ENCODE results near the gene ASB1.

ASB1 gene

DNA sequence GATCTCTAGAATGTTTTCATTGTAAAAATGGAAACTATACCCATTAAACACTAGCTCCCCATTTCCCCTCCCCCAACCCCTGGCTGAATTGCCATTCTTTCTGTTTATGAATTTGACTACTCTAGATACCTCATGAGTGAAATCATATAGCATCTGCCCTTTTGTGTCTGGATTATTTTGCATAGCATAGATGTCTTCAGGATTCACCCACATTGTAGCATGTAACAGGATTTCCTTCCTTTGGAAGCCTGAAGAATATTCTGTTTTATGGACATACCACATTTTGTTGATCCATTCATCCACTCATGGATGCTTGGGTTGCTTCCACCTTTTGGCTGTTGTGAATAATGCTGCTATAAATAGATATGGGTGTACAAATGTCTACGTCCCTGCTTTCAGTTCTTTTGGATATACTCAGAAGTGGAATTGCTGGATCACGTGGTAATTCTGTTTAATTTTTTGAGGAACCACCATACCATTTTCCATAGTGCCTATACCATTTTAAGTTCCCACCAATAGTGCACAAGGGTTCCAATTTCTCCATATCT lies 7.7 kb upstream of the ASB1 start (continued):
- TF ChIP-seq, protein P1, sequence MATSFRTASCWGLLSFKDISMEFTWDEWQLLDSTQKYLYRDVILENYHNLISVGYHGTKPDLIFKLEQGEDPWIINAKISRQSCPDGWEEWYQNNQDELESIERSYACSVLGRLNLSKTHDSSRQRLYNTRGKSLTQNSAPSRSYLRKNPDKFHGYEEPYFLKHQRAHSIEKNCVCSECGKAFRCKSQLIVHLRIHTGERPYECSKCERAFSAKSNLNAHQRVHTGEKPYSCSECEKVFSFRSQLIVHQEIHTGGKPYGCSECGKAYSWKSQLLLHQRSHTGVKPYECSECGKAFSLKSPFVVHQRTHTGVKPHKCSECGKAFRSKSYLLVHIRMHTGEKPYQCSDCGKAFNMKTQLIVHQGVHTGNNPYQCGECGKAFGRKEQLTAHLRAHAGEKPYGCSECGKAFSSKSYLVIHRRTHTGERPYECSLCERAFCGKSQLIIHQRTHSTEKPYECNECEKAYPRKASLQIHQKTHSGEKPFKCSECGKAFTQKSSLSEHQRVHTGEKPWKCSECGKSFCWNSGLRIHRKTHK (tag by site-specific recombination; IDR thresholded peaks at IDR 0.05), result no peak
- TF ChIP-seq HOXD13 (CRISPR knock-in tag; IDR thresholded peaks at IDR 0.05; ENCODE audit: borderline replicate concordance), result no peak
- TF ChIP-seq ZNF48 (tag by site-specific recombination; IDR thresholded peaks at IDR 0.05), result no peak
- TF ChIP-seq ZNF664 (tag by site-specific recombination; IDR thresholded peaks at IDR 0.05), result no peak
- no peak for TF ChIP-seq ZBTB20 (tag by site-specific recombination; IDR thresholded peaks at IDR 0.05)

DNA sequence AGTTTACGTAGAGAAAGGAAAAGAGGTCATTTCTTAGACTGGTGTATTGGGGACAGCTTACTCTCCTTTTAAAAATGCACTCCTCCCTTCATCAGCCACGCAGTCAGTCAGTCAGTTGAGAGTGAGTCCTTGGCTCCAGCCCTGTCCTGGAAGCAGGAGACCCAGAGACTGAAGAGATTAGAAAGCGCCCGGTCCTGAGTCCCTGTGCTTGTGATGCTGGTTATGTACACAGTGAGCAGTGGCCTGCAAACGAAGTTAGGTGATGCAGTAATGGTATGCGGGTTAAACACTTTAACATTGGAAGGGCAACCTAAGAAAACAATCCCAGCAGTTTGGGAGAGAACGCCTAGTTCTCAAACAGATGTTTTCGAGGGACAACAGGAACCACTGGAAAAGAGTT lies 6.3 kb upstream of the ASB1 start:
- H3K36me3 ChIP-seq (ENCODE audit: control insufficient read depth in 2 of 2, insufficient read depth in 1 of 2, low read length in 2 of 2), result peaks cover 0 to 4% of the 10 kb centered on the region in 2 experiments; a peak in 1 of 3 replicates
- 0 out of 2 replicates have a peak, but pooled peaks cover 2% of the 10 kb centered on the region for H3K4me1 ChIP-seq (ENCODE audit: control insufficient read depth, insufficient read depth, low read length)
- no peak overlapping the region for H3K4me3 ChIP-seq (ENCODE audit: low read depth, low read length)
- CTCF ChIA-PET, result no interaction called here
- no peaks in the 10 kb centered on the region for H3K9me3 ChIP-seq (ENCODE audit: control insufficient read depth, insufficient read depth, low read depth, low read length)
- no peak overlapping the region for H3K27ac ChIP-seq (ENCODE audit: extremely low read depth, low read depth, low read length)
- POLR2A ChIA-PET, result no interaction called here
- TF ChIP-seq SP2 (tag by site-specific recombination; IDR thresholded peaks at IDR 0.05) (no peak), SETDB1 (IDR thresholded peaks at IDR 0.05; ENCODE audit: insufficient read length, low read length) (no peak), KLF8 (tag by site-specific recombination; IDR thresholded peaks at IDR 0.05) (no peak), GLI4 (tag by site-specific recombination; IDR thresholded peaks at IDR 0.05) (no peak), EGR2 (tag by site-specific recombination; IDR thresholded peaks at IDR 0.05; ENCODE audit: low read depth) (no peak), ZNF549 (tag by site-specific recombination; IDR thresholded peaks at IDR 0.05) (no peak), FEZF1 (tag by site-specific recombination; IDR thresholded peaks at IDR 0.05) (no peak)
- TF ChIP-seq, protein P2, sequence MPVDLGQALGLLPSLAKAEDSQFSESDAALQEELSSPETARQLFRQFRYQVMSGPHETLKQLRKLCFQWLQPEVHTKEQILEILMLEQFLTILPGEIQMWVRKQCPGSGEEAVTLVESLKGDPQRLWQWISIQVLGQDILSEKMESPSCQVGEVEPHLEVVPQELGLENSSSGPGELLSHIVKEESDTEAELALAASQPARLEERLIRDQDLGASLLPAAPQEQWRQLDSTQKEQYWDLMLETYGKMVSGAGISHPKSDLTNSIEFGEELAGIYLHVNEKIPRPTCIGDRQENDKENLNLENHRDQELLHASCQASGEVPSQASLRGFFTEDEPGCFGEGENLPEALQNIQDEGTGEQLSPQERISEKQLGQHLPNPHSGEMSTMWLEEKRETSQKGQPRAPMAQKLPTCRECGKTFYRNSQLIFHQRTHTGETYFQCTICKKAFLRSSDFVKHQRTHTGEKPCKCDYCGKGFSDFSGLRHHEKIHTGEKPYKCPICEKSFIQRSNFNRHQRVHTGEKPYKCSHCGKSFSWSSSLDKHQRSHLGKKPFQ (tag by site-specific recombination; IDR thresholded peaks at IDR 0.05), result no peak
- TF ChIP-seq, protein P3, sequence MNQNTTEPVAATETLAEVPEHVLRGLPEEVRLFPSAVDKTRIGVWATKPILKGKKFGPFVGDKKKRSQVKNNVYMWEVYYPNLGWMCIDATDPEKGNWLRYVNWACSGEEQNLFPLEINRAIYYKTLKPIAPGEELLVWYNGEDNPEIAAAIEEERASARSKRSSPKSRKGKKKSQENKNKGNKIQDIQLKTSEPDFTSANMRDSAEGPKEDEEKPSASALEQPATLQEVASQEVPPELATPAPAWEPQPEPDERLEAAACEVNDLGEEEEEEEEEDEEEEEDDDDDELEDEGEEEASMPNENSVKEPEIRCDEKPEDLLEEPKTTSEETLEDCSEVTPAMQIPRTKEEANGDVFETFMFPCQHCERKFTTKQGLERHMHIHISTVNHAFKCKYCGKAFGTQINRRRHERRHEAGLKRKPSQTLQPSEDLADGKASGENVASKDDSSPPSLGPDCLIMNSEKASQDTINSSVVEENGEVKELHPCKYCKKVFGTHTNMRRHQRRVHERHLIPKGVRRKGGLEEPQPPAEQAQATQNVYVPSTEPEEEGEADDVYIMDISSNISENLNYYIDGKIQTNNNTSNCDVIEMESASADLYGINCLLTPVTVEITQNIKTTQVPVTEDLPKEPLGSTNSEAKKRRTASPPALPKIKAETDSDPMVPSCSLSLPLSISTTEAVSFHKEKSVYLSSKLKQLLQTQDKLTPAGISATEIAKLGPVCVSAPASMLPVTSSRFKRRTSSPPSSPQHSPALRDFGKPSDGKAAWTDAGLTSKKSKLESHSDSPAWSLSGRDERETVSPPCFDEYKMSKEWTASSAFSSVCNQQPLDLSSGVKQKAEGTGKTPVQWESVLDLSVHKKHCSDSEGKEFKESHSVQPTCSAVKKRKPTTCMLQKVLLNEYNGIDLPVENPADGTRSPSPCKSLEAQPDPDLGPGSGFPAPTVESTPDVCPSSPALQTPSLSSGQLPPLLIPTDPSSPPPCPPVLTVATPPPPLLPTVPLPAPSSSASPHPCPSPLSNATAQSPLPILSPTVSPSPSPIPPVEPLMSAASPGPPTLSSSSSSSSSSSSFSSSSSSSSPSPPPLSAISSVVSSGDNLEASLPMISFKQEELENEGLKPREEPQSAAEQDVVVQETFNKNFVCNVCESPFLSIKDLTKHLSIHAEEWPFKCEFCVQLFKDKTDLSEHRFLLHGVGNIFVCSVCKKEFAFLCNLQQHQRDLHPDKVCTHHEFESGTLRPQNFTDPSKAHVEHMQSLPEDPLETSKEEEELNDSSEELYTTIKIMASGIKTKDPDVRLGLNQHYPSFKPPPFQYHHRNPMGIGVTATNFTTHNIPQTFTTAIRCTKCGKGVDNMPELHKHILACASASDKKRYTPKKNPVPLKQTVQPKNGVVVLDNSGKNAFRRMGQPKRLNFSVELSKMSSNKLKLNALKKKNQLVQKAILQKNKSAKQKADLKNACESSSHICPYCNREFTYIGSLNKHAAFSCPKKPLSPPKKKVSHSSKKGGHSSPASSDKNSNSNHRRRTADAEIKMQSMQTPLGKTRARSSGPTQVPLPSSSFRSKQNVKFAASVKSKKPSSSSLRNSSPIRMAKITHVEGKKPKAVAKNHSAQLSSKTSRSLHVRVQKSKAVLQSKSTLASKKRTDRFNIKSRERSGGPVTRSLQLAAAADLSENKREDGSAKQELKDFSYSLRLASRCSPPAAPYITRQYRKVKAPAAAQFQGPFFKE (tag by site-specific recombination; IDR thresholded peaks at IDR 0.05; ENCODE audit: borderline replicate concordance), result no peak
- TF ChIP-seq, protein P4, sequence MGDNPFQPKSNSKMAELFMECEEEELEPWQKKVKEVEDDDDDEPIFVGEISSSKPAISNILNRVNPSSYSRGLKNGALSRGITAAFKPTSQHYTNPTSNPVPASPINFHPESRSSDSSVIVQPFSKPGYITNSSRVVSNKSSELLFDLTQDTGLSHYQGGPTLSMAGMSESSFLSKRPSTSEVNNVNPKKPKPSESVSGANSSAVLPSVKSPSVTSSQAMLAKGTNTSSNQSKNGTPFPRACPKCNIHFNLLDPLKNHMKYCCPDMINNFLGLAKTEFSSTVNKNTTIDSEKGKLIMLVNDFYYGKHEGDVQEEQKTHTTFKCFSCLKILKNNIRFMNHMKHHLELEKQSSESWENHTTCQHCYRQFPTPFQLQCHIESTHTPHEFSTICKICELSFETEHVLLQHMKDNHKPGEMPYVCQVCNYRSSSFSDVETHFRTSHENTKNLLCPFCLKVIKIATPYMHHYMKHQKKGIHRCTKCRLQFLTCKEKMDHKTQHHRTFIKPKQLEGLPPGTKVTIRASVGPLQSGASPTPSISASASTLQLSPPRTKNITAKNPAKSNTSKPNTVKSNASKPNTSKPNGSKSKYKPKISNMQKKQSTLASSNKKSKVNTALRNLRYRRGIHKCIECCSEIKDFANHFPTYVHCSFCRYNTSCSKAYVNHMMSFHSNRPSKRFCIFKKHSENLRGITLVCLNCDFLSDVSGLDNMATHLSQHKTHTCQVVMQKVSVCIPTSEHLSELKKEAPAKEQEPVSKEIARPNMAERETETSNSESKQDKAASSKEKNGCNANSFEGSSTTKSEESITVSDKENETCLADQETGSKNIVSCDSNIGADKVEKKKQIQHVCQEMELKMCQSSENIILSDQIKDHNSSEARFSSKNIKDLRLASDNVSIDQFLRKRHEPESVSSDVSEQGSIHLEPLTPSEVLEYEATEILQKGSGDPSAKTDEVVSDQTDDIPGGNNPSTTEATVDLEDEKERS (tag by site-specific recombination; IDR thresholded peaks at IDR 0.05), result no peak
- TF ChIP-seq, protein P5, sequence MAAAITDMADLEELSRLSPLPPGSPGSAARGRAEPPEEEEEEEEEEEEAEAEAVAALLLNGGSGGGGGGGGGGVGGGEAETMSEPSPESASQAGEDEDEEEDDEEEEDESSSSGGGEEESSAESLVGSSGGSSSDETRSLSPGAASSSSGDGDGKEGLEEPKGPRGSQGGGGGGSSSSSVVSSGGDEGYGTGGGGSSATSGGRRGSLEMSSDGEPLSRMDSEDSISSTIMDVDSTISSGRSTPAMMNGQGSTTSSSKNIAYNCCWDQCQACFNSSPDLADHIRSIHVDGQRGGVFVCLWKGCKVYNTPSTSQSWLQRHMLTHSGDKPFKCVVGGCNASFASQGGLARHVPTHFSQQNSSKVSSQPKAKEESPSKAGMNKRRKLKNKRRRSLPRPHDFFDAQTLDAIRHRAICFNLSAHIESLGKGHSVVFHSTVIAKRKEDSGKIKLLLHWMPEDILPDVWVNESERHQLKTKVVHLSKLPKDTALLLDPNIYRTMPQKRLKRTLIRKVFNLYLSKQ (tag by site-specific recombination; IDR thresholded peaks at IDR 0.05; ENCODE audit: borderline replicate concordance), result no peak

All from HEK293 (cell line).